Activated CD4-positive, alpha-beta T cell treated with anti-CD3 and anti-CD28 coated beads, Interleukin-2, amount 10 ng/mL, durations not matched to agents 7 days and 5 days (primary cell): ENCODE results near the gene NEMP2. TPM values are rescaled to one million over a fixed set of nuclear protein-coding genes. Genes with fewer than 3 reads are reported as not detected.

Experiments used
- CTCF ChIA-PET: fragments of 350-600 bp; sonication (Branson Sonifier 250); formaldehyde crosslinking; loops from one replicate; lab custom pipeline; 2021; ENCODE audit warnings: antibody characterized with exemption; lab: Charles Lee
- POLR2A ChIA-PET: fragments of 350-600 bp; sonication (Branson Sonifier 250); formaldehyde crosslinking; loops from one replicate; lab custom pipeline; 2021; ENCODE audit warnings: antibody characterized with exemption; lab: Charles Lee
- DNase-seq: peaks from one replicate; pipeline ENCODE4 v3.0.0-alpha.2; 2020
- H3K27ac Mint-ChIP-seq: one replicate; pipeline ENCODE4 v1.8.0; 2021; ENCODE audit warnings: mild to moderate bottlenecking, moderate library complexity, mixed read lengths
- H3K27me3 Mint-ChIP-seq: one replicate; pipeline ENCODE4 v1.8.0; 2021; ENCODE audit warnings: mixed read lengths
- H3K36me3 Mint-ChIP-seq: one replicate; pipeline ENCODE4 v1.8.0; 2021; ENCODE audit warnings: low read depth, mixed read lengths
- H3K4me1 Mint-ChIP-seq: one replicate; pipeline ENCODE4 v1.8.0; 2021; ENCODE audit warnings: mixed read lengths
- H3K4me3 Mint-ChIP-seq: one replicate; pipeline ENCODE4 v1.8.0; 2021; ENCODE audit warnings: mild to moderate bottlenecking, moderate library complexity, mixed read lengths
- H3K9me3 Mint-ChIP-seq: one replicate; pipeline ENCODE4 v1.8.0; 2021; ENCODE audit warnings: mixed read lengths
- total RNA-seq, 2 experiments: library from RNA; stranded (reverse); gene quantifications; one replicate each; pipeline ENCODE4 v1.2.3, GENCODE V29; 2021

Gene NEMP2
- total RNA-seq, 2 experiments from 2014 or later: 22.8 to 23.5 TPM

DNA sequence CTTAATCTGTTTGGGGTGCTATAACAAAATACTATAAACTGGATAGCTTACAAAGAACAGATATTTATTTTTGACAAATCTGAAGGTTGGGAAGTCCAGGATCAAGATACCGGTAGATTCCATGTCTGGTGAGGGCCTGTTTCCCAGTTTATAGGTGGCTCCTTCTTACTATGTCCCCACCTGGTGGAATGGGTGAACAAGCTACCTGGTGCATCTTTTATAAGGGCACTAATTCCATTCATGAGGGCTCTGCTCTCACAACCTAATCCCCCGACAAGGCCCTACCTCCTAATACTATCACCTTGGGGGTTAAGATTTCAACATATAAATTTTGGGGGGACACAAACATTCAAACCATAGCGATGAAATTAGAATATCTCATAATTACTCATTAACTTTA is 15.6 kb upstream of the NEMP2 start:
- DNase-seq: no peak
- peaks cover 8% of the 10 kb centered on the region for H3K36me3 Mint-ChIP-seq
- CTCF ChIA-PET: interaction anchor here (1.3 to 2.3 kb wide), 2 partner anchors 13 to 60 kb away, joined by 3 to 11 read pairs; no protein-coding TSS in a partner anchor
- peaks cover 8% of the 10 kb centered on the region for H3K4me1 Mint-ChIP-seq
- H3K27ac Mint-ChIP-seq: no peak overlapping the region
- H3K27me3 Mint-ChIP-seq: no peaks in the 10 kb centered on the region
- no peak overlapping the region for H3K4me3 Mint-ChIP-seq
- H3K9me3 Mint-ChIP-seq: no peaks in the 10 kb centered on the region
- POLR2A ChIA-PET: no interaction called here

DNA sequence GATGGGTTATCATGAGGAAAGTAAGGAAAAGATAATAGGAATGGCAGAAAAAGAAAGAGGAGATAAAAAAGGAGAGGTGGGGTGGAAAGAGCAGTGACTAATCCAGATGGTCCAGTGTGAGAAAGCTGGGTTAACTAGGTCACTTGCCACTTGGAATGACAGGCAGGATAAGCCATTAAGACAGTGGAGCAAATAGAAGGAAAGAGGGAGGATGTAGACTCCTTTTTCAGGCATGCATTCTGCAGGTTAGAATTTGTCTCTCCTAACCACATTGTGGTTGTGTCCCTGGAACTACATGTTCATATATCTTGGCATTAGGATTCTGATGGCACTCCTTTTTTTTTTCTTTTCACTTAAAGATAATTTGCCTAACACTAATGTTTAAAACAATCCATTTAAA is 13.4 kb upstream of the NEMP2 start:
- ChIA-PET CTCF (interaction anchor here (1.4 kb wide), 1 partner anchor 10 kb away, joined by 4 read pairs; no protein-coding TSS in a partner anchor), POLR2A (no interaction called here)
- no peak overlapping the region for H3K27ac Mint-ChIP-seq
- H3K9me3 Mint-ChIP-seq: peaks cover 2% of the 10 kb centered on the region
- H3K36me3 Mint-ChIP-seq: peaks cover 7% of the 10 kb centered on the region
- no peak for DNase-seq
- H3K27me3 Mint-ChIP-seq: no peaks in the 10 kb centered on the region
- H3K4me1 Mint-ChIP-seq: peaks cover 8% of the 10 kb centered on the region
- H3K4me3 Mint-ChIP-seq: no peak overlapping the region

- no peak overlapping the region for H3K4me3 Mint-ChIP-seq
- CTCF ChIA-PET: no interaction called here
- H3K4me1 Mint-ChIP-seq: peaks cover 2% of the 10 kb centered on the region
- H3K9me3 Mint-ChIP-seq: peaks cover 13% of the 10 kb centered on the region
- no peak for DNase-seq
- H3K27ac Mint-ChIP-seq: no peak overlapping the region
- peaks cover 17% of the 10 kb centered on the region for H3K36me3 Mint-ChIP-seq
- no peaks in the 10 kb centered on the region for H3K27me3 Mint-ChIP-seq
- POLR2A ChIA-PET: no interaction called here
These were observed 12.2 kb upstream of the NEMP2 start for GRCh38 chr2:190546734-190547133.

GRCh38 chr2:190545555-190546385 is 11.2 kb upstream of the NEMP2 start:
- Mint-ChIP-seq H3K27me3 (no peaks in the 10 kb centered on the region), H3K9me3 (peaks cover 22% of the 10 kb centered on the region), H3K36me3 (peaks cover 26% of the 10 kb centered on the region), H3K4me1 (no peaks in the 10 kb centered on the region), H3K27ac (no peak overlapping the region), H3K4me3 (no peak overlapping the region)
- no peak for DNase-seq
- CTCF ChIA-PET: no interaction called here
- POLR2A ChIA-PET: no interaction called here

GRCh38 chr2:190545093-190545492 is 10.6 kb upstream of the NEMP2 start:
- H3K27me3 Mint-ChIP-seq: no peaks in the 10 kb centered on the region
- ChIA-PET CTCF (no interaction called here), POLR2A (no interaction called here)
- H3K9me3 Mint-ChIP-seq: peaks cover 27% of the 10 kb centered on the region
- no peak for DNase-seq
- no peaks in the 10 kb centered on the region for H3K4me1 Mint-ChIP-seq
- H3K36me3 Mint-ChIP-seq: peaks cover 33% of the 10 kb centered on the region
- H3K27ac Mint-ChIP-seq: no peak overlapping the region
- H3K4me3 Mint-ChIP-seq: no peak overlapping the region

DNA sequence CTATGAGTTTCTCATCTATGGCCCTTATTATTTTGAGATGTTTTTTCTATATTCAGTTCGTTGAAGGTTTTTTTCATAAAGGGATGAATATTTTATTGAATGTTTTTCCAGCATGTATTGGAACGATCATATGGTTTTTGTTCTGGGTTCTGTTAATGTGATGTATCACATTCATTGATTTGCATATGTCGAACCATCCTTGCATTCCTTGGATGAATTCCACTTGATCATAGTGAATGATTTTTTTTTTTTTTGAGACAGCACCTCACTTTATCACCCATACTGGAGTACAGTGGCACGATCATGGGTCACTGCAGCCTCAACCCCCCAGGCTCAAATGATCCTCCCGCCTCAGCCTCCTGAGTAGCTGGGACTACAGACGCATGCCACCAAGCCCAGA is 5.5 kb upstream of the NEMP2 start:
- Mint-ChIP-seq H3K27me3 (no peaks in the 10 kb centered on the region), H3K4me1 (peaks cover 16% of the 10 kb centered on the region), H3K36me3 (peaks cover 66% of the 10 kb centered on the region), H3K4me3 (no peak overlapping the region), H3K27ac (no peak overlapping the region), H3K9me3 (peaks cover 56% of the 10 kb centered on the region)
- POLR2A ChIA-PET: no interaction called here
- DNase-seq: no peak
- CTCF ChIA-PET: interaction anchor here (1.4 kb wide), 1 partner anchor 9 kb away, joined by 3 read pairs; no protein-coding TSS in a partner anchor

DNA sequence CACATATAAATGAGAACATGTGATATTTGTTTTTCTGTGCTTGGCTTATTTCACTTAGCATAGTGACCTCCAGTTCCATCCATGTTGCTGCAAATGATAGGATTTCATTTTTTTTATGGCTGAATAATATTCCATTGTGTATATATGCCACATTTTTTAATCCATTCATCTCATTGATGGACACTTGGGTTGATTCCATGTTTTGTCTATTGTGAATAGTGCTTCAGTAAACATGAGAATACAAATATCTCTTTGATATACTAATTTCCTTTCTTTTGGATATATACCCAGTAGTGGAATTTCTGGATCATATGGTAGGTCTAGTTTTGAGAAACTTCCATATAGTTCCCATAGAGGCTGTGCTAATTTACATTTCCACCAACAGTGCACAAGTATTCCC is 3.7 kb upstream of the NEMP2 start:
- H3K9me3 Mint-ChIP-seq: peaks cover 56% of the 10 kb centered on the region
- POLR2A ChIA-PET: no interaction called here

DNA sequence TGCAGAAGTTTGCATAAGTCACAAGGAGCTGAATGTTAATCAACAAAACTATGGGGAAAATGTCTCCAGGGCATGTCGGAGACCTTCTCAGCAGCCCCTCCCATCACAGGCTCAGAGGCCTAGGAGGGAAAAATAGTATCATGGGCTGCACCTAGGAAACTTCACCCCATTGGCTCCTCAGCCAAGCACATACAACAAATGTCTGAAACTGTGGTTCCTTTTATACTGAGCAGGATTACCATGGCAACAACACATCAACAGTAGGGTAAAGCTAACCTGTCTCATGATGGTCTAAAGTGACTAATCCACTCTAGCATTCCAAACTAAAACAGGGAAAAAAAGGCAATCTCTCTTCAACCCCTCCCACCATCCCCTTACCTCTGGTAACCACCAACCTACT is 3.2 kb upstream of the NEMP2 start:
- H3K36me3 Mint-ChIP-seq: peaks cover 67% of the 10 kb centered on the region
- ChIA-PET POLR2A (no interaction called here), CTCF (interaction anchor here (1.3 to 1.4 kb wide), 2 partner anchors 11 to 16 kb away, joined by 3 to 4 read pairs; no protein-coding TSS in a partner anchor)

More for the DNA sequence above, 3.7 kb upstream of the NEMP2 start:
- CTCF ChIA-PET: interaction anchor here (0.9 to 1.4 kb wide), 3 partner anchors 10 to 15 kb away, joined by 3 to 4 read pairs (median 3); no protein-coding TSS in a partner anchor
- peaks cover 70% of the 10 kb centered on the region for H3K36me3 Mint-ChIP-seq
- no peaks in the 10 kb centered on the region for H3K27me3 Mint-ChIP-seq
- no peak overlapping the region for H3K4me3 Mint-ChIP-seq
- H3K27ac Mint-ChIP-seq: no peak overlapping the region
- DNase-seq: no peak
- H3K4me1 Mint-ChIP-seq: peaks cover 24% of the 10 kb centered on the region

GRCh38 chr2:190535586-190535985 is 1.1 kb upstream of the NEMP2 start:
- POLR2A ChIA-PET: no interaction called here
- Mint-ChIP-seq H3K9me3 (peaks cover 32% of the 10 kb centered on the region), H3K4me1 (peaks cover 48% of the 10 kb centered on the region), H3K36me3 (peaks cover 49% of the 10 kb centered on the region), H3K27ac (peak overlapping the region; percentile 77), H3K4me3 (peak overlapping the region; percentile 94), H3K27me3 (no peaks in the 10 kb centered on the region)
- CTCF ChIA-PET: no interaction called here
- DNase-seq: no peak

More for the DNA sequence above, 3.2 kb upstream of the NEMP2 start:
- DNase-seq: no peak
- no peak overlapping the region for H3K27ac Mint-ChIP-seq
- H3K9me3 Mint-ChIP-seq: peaks cover 53% of the 10 kb centered on the region
- no peaks in the 10 kb centered on the region for H3K27me3 Mint-ChIP-seq
- peaks cover 29% of the 10 kb centered on the region for H3K4me1 Mint-ChIP-seq
- H3K4me3 Mint-ChIP-seq: no peak overlapping the region

GRCh38 chr2:190535121-190535439 is 558 bp upstream of the NEMP2 start:
- Mint-ChIP-seq H3K27ac (peak overlapping the region; percentile 98), H3K36me3 (peaks cover 44% of the 10 kb centered on the region), H3K4me1 (peaks cover 53% of the 10 kb centered on the region), H3K27me3 (no peaks in the 10 kb centered on the region), H3K9me3 (peaks cover 29% of the 10 kb centered on the region), H3K4me3 (peak overlapping the region; percentile 94)
- no peak for DNase-seq
- ChIA-PET CTCF (no interaction called here), POLR2A (no interaction called here)

DNA sequence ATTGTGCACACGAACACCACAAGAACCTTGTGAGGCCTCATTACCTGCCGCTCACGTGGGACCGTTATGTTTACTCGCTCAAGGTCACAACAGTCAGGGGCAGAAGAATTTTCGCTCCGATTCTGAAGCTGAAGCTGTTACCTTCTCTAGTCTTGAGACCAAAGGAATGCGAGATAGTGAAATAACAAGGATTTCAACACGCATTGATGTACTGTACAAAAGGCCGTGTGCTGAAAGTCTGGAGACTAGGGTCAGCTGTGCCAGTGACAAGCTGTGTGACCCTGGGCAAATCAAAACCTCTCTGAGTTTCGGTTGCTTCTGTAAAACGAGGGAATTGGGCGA is 583 bp downstream of the NEMP2 start:
- CTCF ChIA-PET: interaction anchor here (0.9 to 1.1 kb wide), 4 partner anchors 19 to 317 kb away, joined by 3 to 4 read pairs (median 3); no protein-coding TSS in a partner anchor
- Mint-ChIP-seq H3K36me3 (peaks cover 42% of the 10 kb centered on the region), H3K4me3 (peak overlapping the region; percentile 94), H3K9me3 (peaks cover 21% of the 10 kb centered on the region), H3K27ac (peak overlapping the region; percentile 100), H3K27me3 (no peaks in the 10 kb centered on the region), H3K4me1 (peaks cover 64% of the 10 kb centered on the region)
- peak; percentile 71 for DNase-seq
- POLR2A ChIA-PET: interaction anchor here (0.6 kb wide), 1 partner anchor 115 kb away, joined by 4 read pairs; no protein-coding TSS in a partner anchor

GRCh38 chr2:190533175-190533967 is 1.2 kb downstream of the NEMP2 start:
- Mint-ChIP-seq H3K9me3 (peaks cover 15% of the 10 kb centered on the region), H3K27me3 (no peaks in the 10 kb centered on the region), H3K27ac (peak overlapping the region; percentile 100), H3K4me1 (peaks cover 68% of the 10 kb centered on the region), H3K36me3 (peaks cover 37% of the 10 kb centered on the region), H3K4me3 (peak overlapping the region; percentile 94)
- ChIA-PET POLR2A (no interaction called here), CTCF (interaction anchor here (0.9 to 1.1 kb wide), 5 partner anchors 18 to 317 kb away, joined by 3 to 4 read pairs (median 3); no protein-coding TSS in a partner anchor)
- peak; percentile 16 for DNase-seq
